GM19468 (cell line): ENCODE measurements around the gene MRPS15.
"Not testable (repeated sequence)": the region's sequence is repeated elsewhere in the genome, so short reads cannot be mapped to it uniquely, and the experiment has no call there.

Experiments
- ATAC-seq: cut with Tn5 transposase; IDR thresholded peaks from one replicate; pipeline ENCODE4 v1.9.1; 2021; ENCODE audit warnings: mild to moderate bottlenecking, moderate library complexity, moderate number of reproducible peaks; ENCODE audit not compliant: unreplicated experiment; ENCODE audit errors: extremely low read depth

MRPS15 gene

DNA sequence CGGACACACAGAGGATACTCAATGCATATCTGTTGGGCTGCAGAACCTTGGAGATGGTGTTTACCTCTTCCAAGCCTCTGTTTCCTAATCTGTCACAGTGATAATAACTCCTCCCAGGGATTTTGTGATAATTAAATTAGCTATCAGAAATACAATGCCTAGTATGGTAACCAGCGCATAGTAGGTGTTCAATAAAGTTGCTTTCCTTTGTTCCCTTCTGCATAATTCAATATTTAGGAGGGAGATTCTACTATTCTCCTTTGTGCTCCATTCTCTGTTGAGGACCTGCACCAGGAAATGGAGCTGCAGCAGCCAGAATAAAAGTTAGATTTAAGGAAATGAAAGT, 21.9 kb upstream of the MRPS15 start:
- ATAC-seq, result no peak

DNA sequence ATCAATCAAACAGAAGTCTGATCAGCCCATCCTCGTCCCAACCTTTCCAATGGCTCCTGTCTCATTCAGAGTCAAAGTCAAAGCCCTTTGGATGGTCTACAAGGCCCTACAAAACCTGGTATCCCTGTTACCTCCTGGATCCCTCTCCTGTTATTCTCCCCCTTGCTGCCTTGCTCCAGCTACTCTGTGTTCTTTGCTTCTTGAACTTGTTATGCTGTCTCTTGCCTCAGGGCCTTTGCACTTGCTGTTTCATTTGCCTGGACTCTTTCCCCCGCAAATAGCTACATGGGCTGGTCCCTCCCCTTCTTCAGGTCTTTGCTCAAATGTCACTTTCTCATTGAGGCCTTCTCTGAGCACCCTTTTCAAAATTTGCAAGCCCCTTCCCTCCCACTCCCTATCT, 19.9 kb upstream of the MRPS15 start:
- ATAC-seq, result no peak

DNA sequence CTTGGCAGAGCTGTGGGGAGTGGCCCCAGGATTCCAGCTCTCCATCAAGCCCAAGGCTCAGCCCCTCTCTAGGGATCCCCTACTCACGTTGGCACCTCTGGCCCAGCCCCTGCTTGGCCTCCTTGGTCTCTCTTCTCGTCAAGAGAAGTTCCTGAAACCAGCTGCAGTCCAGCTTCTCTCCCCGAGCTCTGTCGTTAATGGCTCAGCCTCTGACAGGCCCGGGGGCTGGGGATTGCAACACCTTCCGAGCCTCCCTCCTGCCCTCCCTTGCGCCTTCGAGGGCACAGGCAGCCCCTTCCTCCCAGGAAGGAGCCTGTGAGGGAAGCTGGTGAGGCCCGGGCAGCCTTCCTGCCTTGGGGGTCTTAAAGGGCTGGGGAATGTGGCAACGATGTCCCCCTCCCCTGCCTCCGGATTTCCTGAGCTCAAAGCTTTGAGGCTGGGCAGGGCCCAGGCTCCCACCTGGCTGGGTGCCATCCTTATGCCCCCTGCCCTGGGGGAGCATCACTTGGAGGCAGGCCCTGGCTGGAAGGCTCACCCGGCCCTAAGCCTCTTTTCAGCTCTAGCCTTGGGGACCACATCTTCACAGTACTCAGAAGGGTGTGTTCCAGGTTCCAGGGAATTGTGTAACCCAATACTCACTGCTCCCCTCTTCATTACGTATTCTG, 18.7 kb upstream of the MRPS15 start, which contains the start of gene CSF3R:
TSS of gene CSF3R (minus strand) at position 190 of the 665 bp plus-strand sequence. CDS start 3,417 bp downstream, outside the sequence.
- no peak for ATAC-seq

DNA sequence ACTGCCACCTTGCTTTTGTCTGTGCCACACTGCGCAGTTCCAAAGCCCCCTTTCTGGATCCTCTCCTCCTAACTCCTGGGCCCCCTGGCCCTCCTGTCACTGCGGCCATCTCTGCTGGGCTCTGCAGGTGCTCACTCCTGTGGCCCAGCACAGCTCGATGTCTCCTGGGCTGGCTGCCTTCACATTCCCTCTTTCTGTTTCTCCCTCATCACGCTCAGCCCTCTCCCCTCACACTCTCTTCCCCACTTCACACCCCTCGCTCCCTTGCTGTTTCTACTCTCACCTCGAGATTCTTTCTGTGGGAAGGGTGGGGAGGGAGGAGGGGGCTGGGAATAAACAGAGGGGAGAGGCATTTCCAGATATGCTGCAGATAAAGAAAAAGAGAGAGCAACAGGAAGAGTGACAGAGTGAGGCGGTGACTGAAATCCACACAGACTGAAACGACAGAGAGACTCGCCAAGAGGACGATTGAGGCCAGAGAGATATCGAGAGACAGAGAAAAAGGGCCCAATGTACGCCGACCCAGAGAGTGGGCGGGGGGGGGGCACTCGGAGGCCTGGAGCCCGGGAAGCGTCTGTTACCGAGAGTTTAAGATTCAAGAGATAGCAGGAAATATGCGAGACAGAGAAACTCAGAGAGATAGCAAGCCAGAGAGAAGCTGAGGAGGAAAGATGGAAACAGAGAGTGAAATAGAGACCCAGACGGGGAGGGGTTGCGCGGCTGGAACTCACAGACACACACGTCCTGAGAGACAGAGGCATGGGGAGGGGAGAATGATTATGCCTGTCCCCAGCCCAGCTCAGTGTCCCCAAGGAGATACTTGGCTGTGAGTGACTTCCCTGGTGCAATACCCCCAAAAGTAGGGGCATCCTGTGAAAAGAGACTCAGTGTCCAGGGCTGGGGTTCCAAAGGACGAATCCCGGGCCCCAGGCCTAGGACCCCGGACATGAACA, 17.9 kb upstream of the MRPS15 start:
- ATAC-seq, result no peak

DNA sequence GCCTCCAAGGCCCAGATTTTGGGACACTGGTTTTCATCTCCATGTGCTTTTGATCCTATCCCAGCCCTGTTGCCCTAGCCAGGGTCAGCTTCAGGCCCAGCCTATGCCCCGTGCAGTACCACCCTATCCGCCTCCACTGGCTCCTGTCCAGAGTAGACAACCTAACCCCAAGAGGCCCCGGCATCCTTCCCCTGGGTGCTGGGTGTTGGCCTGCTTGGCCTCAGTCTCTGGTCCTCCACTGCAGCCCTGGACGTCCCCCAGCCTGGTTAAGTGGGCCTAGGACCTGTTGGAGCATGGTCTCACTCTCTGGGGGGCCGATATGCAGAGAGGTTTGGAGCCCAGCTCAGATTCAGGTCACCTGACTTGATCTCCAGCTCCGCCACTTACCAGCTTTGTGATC, 16.9 kb upstream of the MRPS15 start:
- no peak for ATAC-seq

DNA sequence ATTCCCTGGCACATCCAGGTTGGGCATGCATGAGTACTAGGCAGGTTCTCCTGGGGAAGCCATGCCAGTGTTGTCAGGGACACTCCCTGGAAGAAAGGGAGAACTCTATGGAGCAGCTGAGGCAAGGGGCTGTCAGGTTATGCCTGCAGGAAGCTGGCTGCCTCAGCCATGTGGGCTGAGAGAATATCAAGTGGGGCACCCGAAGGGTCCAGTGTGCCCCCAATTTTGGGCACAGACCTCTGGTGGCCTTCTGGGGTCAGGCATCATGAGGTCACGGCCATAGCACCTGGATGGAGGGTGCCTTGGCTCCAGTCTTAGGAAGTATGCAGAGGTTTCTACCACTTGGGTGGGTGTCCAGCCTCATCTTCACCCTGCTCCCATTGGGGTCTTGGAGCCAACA, 16.0 kb upstream of the MRPS15 start:
- no peak for ATAC-seq

DNA sequence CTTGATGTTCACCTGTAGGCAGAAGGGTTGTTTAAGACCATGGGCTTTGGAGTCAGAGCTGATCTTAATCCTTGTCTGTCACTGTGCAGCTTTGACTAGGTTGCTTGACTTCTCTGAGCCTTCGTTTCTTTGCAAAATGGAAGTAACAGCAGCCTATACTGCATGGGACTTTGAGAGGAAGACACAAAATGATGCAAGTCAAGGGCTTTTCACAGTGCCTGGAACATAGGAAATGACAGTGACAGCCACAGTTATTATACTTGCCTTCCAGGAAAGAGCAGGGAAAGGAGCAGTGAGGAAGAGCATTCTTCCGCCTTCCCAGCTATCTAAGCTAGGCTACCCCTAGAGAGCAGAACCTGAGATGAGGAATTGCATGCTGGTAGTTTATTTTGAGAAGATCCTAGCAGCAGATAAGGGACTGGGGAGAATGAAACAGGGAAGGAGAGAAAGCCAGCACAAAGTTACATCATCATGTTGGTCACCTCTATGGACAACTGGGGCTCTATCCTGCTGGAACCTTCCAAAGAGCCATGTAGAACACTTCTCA, 15.4 kb upstream of the MRPS15 start:
- no peak for ATAC-seq

DNA sequence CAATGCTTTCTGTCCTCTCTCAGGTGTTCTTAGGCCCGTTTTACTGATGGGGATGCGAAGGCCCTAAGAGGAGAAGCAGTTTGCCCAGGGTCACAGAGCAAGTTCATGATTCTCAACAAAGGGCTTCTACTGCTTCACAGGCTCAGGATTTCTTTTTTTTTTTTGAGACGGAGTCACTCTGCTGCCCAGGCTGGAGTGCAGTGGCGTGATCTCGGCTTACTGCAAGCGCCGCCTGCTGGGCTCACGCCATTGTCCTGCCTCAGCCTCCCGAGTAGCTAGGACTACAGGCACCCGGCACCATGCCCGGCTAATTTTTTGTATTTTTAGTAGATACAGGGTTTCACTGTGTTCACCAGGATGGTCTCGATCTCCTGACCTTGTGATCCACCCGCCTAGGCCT, 13.4 kb upstream of the MRPS15 start:
- ATAC-seq, result not testable (repeated sequence)

DNA sequence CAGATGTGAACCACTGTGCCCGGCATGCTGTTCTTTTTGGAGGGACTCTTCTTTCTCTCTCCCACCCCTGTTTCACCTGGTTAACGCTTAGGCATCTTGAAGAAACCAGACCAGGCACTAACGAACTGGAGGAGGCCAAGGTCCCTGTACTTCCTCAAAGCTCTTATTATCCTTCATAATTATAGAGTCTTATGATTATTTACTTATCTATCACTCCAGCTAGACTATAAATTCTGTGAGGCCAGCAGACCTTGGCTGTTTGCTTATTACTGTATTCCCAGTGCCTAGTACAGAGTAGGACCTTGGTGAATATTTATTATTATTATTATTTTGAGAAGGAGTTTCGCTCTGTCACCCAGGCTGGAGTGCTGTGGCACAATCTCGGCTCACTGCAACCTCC, 12.8 kb upstream of the MRPS15 start:
- no peak for ATAC-seq

DNA sequence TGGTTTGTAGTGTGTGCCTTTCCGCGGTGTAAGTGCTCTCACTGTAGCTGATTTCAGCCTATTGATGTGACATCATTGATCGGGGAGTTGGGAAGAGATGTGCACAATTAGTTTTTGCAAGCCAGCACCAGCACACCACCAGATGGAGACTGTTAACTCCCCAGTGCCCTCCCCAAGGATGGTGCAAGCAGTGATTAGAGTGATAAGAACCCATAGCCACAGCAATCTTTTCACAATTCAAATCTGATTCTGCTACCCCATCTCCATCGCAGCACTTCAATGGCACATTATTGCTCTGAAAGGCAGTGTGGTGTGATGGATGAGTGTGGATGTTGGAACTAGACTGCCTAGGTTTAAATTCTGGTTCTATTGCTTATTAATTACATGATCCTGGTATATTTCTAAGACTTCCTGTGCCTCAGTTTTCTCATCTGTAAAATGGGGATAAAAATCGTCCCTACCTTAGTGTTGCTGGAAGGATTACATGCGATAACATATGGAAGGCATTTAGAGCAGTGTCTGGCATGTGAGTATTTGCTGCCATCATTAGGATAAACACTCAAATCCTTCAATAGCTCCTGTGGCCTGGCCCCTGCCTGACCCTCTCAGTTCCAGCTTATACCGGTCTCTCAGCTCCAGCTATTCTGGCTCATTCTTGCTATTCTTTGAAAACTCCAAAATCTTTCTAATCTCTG, 11.9 kb upstream of the MRPS15 start:
- ATAC-seq, result no peak

DNA sequence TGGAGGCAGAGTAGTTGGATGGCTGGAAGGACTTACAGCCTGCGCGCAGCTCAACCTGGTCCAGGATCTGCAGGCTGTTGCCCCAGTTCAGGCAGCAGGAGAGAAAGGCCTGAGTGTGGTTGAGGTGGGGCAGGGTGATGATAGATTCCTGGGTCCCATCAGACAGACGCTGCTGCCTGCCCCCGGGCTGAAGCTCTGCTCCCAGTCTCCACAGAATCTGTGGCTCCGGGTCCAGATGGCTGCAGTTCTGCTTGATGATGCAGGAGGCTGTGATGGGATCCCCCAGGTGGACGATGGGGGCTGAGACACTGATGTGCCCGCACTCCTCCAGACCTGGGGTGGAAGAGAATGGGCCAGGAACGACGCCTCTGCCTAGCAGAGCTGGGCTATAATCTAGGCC, 11.2 kb upstream of the MRPS15 start:
- no peak for ATAC-seq

DNA sequence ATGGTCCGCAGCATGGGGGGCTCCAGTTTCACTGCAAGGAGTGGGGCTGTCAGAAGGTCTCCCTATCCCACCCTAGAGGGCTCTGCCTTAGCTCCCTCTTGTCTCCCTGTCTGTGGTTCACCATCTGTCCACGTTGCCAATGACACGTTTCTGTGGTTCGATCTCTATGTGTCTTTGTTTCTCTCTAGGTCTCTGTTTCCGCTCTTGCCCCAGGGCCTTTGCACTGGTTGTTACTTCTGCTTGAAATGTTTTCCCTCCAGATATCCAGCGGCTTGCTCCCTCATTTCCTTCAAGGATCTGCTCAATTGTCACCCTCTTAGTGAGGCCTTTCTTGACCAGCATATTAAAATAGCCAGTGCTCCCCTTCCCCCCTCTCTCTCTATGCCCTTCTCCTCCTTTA, 8.5 kb upstream of the MRPS15 start:
- ATAC-seq, result no peak

DNA sequence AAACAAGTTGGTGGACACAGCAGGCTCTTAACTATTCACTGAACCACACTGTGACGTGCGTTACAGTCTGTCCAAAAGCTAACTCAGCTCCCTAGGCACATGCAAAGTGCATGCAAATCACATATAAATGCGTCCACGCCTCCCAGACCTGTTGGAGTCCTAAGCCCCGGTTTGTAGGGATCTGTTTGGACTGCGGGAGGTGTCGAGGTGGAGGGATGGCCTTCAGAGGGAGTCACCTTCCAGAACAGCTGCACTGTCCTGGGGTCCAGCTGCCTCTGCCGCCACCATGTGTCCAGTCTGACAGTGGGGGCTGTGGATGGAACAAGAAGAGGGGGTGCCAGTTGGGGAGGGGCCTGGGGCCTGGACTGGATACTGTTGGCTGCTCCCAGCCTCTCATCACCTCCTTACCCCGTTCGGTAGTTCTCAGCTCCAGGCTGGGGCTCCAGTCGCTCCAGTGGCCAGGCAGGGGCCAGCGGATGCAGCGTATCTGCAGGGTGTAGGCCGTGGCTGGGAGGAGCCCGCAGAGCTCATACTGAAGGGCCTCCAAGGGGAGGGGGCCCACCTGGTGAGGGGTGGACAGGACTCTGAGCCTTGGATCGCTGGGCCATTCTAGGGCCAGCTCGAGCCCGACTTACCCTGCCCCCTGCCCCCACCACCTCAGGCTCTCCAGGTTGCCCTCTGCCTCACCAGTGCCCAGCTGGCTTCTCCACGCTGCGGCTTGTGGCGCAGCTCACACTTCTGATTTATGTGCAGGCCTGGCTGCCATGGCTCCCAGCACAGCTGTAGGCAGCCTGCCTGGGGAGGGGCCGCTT, 7.9 kb upstream of the MRPS15 start:
- no peak for ATAC-seq

DNA sequence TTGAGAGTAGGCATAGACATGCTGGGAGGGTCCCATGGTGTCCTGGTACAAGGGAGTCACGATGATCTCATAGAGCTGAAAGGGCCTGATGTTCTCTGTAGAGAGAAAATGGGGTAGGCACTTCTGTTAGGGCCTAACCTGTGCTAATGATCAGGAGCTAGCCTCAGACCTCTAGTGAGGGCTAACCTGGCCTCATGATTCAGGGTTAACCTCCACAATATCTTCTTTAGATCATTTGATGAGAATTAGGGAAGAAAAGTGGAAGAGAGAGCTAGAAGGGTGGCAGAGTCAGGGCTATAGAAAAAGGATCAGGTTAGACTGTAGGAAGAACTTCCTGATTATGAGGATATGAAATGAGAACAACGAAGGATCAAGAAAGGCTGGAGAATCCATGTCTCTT, 5.0 kb upstream of the MRPS15 start:
- ATAC-seq, result no peak

DNA sequence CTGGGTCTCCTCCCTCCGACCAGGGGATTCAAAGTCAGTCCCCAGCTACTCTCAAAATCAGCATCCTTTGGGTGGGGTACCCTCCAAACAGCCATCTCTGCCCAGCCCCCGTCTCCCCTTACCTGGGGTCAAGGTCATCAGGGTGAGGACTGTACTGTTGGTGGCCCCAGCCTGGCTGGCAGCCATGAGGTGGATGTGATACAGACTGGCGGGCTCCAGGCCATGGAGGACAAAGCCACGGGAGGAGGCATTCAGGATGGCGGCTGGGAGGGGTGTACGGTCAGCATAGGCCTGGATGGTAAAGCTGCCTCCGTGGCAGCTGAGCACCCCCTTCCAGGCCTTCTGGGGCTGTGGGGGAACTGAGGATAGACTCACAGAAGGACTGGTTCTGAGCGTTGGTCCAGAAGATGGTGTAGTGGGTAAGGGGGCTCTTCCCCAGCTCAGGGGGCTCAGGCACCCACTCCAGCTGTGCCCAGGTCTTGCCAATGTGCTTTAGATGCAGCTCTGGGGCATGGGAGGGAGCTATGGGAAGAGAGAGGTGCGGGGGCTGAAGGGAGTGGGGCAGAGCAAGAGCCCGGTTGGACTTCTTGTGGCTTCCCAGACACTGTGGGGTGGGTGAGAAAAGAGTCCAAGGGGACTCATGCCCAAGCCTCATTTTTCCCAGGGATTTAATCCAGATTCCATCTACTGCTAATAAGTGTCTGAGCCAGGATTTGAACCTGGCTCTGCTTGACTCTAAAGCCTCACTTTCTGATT, 3.7 kb upstream of the MRPS15 start:
- ATAC-seq, result no peak

DNA sequence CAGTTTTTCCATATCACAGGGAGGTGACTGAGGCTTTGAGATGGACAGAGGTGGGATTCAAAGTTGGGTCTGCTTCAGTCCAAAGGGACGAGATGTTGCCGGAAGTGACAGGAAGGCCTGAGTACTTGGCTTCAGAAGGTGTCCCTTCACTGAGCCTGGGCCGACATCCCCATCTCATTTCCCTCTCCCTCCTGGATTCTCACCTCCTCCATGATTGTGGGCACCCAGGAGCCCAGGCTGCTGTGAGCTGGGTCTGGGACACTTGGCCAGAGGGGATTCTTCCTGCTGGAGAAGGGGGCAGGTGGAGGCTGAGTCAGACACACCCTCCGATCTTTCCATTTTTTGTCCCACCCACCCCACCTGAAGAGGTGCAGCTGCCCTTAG, 2.8 kb upstream of the MRPS15 start:
- no peak for ATAC-seq

DNA sequence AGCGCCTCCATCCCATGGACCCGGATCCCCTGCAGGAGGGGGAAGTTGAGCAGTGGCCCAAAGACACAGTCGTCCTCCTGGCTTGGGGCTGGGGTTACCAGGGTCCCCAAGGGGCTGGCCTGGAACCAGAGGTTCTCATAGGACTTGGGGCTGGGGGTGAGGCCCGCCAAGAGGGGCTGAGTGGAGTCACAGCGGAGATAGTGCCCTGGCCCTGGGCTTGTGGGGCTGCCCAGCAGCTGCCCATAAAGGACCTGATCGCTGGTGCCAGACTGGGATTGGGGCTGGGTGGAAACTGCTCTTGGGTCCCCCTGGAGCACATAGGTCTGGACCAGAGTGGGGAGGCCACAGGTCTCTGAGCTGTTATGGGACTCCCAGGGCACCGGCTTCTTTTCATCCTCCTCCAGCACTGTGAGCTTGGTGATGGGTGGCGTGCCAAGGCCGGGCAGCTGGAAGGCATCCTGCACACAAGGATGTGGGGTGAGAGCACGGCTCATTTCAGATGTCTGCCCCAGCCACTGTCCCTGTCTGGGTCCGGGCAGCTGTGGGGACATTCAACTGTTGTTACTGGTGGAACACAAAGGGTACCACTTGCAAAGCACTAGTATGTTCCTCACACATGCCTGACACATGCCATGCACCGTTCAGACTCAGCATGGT, 2.3 kb upstream of the MRPS15 start:
- ATAC-seq, result no peak

DNA sequence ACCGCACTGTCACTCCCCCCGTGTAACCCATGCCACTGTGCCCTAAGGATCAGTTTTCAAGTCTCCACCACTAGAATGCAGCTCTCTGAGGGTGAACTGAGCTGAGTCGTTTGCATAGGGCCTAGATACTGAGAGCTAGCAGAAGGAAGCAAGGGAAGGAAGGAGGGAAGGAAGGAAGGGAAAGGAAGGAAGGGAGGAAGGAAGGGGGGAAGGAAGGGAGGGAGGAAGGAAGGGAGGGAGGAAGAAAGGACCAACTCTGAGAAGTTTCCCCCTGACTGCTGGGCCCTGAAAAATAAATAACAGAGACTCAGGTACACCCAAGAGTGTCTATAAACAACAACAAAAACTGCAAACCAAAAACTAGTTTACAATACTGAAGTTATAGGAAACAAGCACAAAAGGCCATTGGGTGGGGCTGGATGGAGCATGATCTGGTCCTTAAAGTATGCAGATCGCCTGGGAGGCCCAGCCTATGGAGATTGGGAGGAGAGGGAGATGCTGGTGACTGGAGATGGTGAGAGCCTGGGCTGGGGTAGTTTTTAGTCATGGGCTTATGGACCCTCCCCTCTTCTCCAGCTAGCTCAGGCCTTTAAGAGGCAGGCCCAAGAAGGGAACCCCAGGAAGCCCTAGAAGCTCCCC, 1.7 kb upstream of the MRPS15 start:
- ATAC-seq, result no peak
